HCT116 (cell line): ENCODE results near the gene PPP2R1B.

ENCODE experiments used
- CTCF ChIP-seq, 3 experiments: fragments of 200-600 bp in 1 of 3; sonication (generic) in 1 of 3; IDR thresholded peaks in 2 of 3; conservative IDR thresholded peaks in 1 of 3; 2 replicates each; pipeline ENCODE4 v1.5.1; 2012 to 2017; ENCODE audit warnings: low read depth in 2 of 3, low read length in 2 of 3, antibody characterized with exemption in 1 of 3, borderline replicate concordance in 1 of 3, control low read depth in 1 of 3, mild to moderate bottlenecking in 1 of 3, mixed read lengths in 1 of 3, mixed run types in 1 of 3, moderate library complexity in 1 of 3; ENCODE audit not compliant: insufficient read depth in 1 of 3
- EGR1 ChIP-seq: IDR thresholded peaks from 2 replicates; pipeline ENCODE4 v1.6.1; 2012; ENCODE audit warnings: low read depth
- EZH2 ChIP-seq: fragments of 200-600 bp; sonication (generic); IDR thresholded peaks from 2 replicates; pipeline ENCODE4 v1.6.1; 2017; ENCODE audit warnings: antibody characterized with exemption, mixed run types
- EZH2phosphoT487 ChIP-seq: fragments of 200-600 bp; IDR thresholded peaks from 2 replicates; pipeline ENCODE4 v1.6.1; 2018; ENCODE audit warnings: antibody characterized with exemption, borderline replicate concordance
- MAX ChIP-seq: IDR thresholded peaks from 2 replicates; pipeline ENCODE4 v1.6.1; 2012
- POLR2A ChIP-seq: IDR thresholded peaks from 2 replicates; pipeline ENCODE4 v1.7.0; 2011; ENCODE audit warnings: borderline replicate concordance; ENCODE audit not compliant: insufficient read depth, insufficient read length; ENCODE audit errors: extremely low read depth
- POLR2AphosphoS5 ChIP-seq: IDR thresholded peaks from 2 replicates; pipeline ENCODE4 v1.6.1; 2011; ENCODE audit warnings: mild to moderate bottlenecking, low read depth, low read length, moderate library complexity
- YY1 ChIP-seq: IDR thresholded peaks from 2 replicates; pipeline ENCODE4 v1.6.1; 2011; ENCODE audit warnings: low read length, low read depth, moderate library complexity, mild to moderate bottlenecking; ENCODE audit not compliant: insufficient replicate concordance; ENCODE audit errors: extremely low read depth
- ZBTB33 ChIP-seq: IDR thresholded peaks from 2 replicates; pipeline ENCODE4 v1.6.1; 2011; ENCODE audit warnings: mild to moderate bottlenecking, low read length, moderate library complexity; ENCODE audit not compliant: insufficient replicate concordance; ENCODE audit errors: extremely low read depth

- TF ChIP-seq POLR2A: no peak
- no peak for TF ChIP-seq EZH2phosphoT487
- no peak for TF ChIP-seq MAX
- TF ChIP-seq POLR2AphosphoS5: no peak
- no peak for TF ChIP-seq ZBTB33
- no peak for TF ChIP-seq CTCF (IDR thresholded peaks at IDR 0.05 in 2 of 3, conservative IDR thresholded peaks at IDR 0.05 in 1 of 3; ENCODE audit: borderline replicate concordance in 1 of 3, insufficient read depth in 1 of 3, low read depth in 2 of 3, low read length in 2 of 3)
- TF ChIP-seq EGR1: no peak
- no peak for TF ChIP-seq EZH2
- no peak for TF ChIP-seq YY1
Measured at GRCh38 chr11:111723595-111723994, 42.6 kb downstream of the PPP2R1B start.
